ENCODE data around the gene XG. TPM values are rescaled to one million over a fixed set of nuclear protein-coding genes. Genes with fewer than 3 reads are reported as not detected.
"Not testable (repeated sequence)": the region's sequence is repeated elsewhere in the genome, so short reads cannot be mapped to it uniquely, and the experiment has no call there.

Gene XG
- total RNA-seq, 1 donor from 2014 or later: 3.1 TPM

- Histone ChIP-seq H3K27me3 (ENCODE audit: control insufficient read depth in 3 of 3, insufficient read depth in 3 of 3, low read length in 3 of 3) (no peaks in the 10 kb centered on the region), H3K4me1 (ENCODE audit: control insufficient read depth in 3 of 3, insufficient read depth in 3 of 3, low read length in 3 of 3) (no peaks in the 10 kb centered on the region), H3K36me3 (ENCODE audit: control insufficient read depth in 3 of 3, insufficient read depth in 3 of 3, low read length in 3 of 3) (no peaks in the 10 kb centered on the region), H3K9me3 (ENCODE audit: control insufficient read depth in 3 of 3, low read length in 3 of 3) (no peaks in the 10 kb centered on the region), H3K4me3 (ENCODE audit: low read length in 3 of 3) (no peak overlapping the region), H3K9ac (ENCODE audit: low read depth in 1 of 3, low read length in 3 of 3) (no peak overlapping the region), H3K27ac (ENCODE audit: low read depth, low read length) (no peak overlapping the region)
These were observed 37.1 kb downstream of the XG start for GRCh38 chrX:2788980-2789379.

DNA sequence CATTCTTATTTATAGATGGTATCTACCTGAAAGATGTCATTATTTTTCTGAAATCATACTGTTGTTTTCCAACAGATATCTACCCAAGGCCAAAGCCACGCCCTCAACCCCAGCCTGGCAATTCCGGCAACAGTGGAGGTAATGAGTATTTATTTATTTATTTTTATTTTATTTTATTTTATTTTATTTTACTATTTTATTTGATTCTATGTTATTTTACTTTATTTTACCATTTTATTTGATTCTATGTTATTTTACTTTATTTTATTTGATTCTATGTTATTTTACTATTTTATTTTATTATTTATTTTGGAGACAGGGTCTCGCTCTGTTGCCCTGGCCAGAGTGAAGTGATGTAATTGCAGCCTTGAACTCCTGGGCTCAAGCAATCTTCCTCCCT lies 37.7 kb downstream of the XG start:
- H3K27me3 ChIP-seq (ENCODE audit: control insufficient read depth in 3 of 3, insufficient read depth in 3 of 3, low read length in 3 of 3): no peaks in the 10 kb centered on the region
- no peaks in the 10 kb centered on the region for H3K36me3 ChIP-seq (ENCODE audit: control insufficient read depth in 3 of 3, insufficient read depth in 3 of 3, low read length in 3 of 3)
- H3K27ac ChIP-seq (ENCODE audit: low read depth, low read length): no peak overlapping the region
- H3K9ac ChIP-seq (ENCODE audit: low read depth in 1 of 3, low read length in 3 of 3): no peak overlapping the region
- H3K4me3 ChIP-seq (ENCODE audit: low read length in 3 of 3): no peak overlapping the region
- no peaks in the 10 kb centered on the region for H3K4me1 ChIP-seq (ENCODE audit: control insufficient read depth in 3 of 3, insufficient read depth in 3 of 3, low read length in 3 of 3)
- no peaks in the 10 kb centered on the region for H3K9me3 ChIP-seq (ENCODE audit: control insufficient read depth in 3 of 3, low read length in 3 of 3)

DNA sequence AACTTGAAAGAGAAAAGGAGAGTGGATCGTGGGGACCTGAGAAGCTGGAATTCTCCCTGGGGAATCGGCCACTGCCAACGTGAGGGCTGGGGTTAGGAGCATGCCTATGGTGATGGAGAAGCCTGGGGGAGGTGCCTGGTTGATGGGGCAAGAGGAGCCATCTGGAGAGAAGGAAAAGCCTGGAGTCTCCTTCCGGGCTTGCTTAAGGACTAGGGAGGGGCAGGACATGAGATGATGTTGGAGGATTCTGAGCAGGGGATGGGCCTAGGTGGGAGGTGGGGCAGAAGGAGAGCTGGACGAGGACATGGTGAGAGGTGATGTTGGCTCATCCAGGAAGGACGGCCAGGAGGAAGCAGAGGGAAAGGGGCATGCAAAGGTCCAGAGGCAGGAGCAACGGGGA lies 41.9 kb downstream of the XG start:
- Histone ChIP-seq H3K36me3 (ENCODE audit: control insufficient read depth in 3 of 3, insufficient read depth in 3 of 3, low read length in 3 of 3) (no peaks in the 10 kb centered on the region), H3K9ac (ENCODE audit: low read depth in 1 of 3, low read length in 3 of 3) (no peak overlapping the region), H3K4me3 (ENCODE audit: low read length in 3 of 3) (no peak overlapping the region), H3K27me3 (ENCODE audit: control insufficient read depth in 3 of 3, insufficient read depth in 3 of 3, low read length in 3 of 3) (no peaks in the 10 kb centered on the region), H3K4me1 (ENCODE audit: control insufficient read depth in 3 of 3, insufficient read depth in 3 of 3, low read length in 3 of 3) (no peaks in the 10 kb centered on the region), H3K27ac (ENCODE audit: low read depth, low read length) (no peak overlapping the region), H3K9me3 (ENCODE audit: control insufficient read depth in 3 of 3, low read length in 3 of 3) (no peaks in the 10 kb centered on the region)

- H3K9me3 ChIP-seq (ENCODE audit: control insufficient read depth in 3 of 3, low read length in 3 of 3): no peaks in the 10 kb centered on the region
- no peak overlapping the region for H3K4me3 ChIP-seq (ENCODE audit: low read length in 3 of 3)
- no peak overlapping the region for H3K27ac ChIP-seq (ENCODE audit: low read depth, low read length)
- H3K36me3 ChIP-seq (ENCODE audit: control insufficient read depth in 3 of 3, insufficient read depth in 3 of 3, low read length in 3 of 3): no peaks in the 10 kb centered on the region
- no peaks in the 10 kb centered on the region for H3K27me3 ChIP-seq (ENCODE audit: control insufficient read depth in 3 of 3, insufficient read depth in 3 of 3, low read length in 3 of 3)
- H3K9ac ChIP-seq (ENCODE audit: low read depth in 1 of 3, low read length in 3 of 3): no peak overlapping the region
- no peaks in the 10 kb centered on the region for H3K4me1 ChIP-seq (ENCODE audit: control insufficient read depth in 3 of 3, insufficient read depth in 3 of 3, low read length in 3 of 3)
These were observed 42.5 kb downstream of the XG start for GRCh38 chrX:2794336-2794735.

DNA sequence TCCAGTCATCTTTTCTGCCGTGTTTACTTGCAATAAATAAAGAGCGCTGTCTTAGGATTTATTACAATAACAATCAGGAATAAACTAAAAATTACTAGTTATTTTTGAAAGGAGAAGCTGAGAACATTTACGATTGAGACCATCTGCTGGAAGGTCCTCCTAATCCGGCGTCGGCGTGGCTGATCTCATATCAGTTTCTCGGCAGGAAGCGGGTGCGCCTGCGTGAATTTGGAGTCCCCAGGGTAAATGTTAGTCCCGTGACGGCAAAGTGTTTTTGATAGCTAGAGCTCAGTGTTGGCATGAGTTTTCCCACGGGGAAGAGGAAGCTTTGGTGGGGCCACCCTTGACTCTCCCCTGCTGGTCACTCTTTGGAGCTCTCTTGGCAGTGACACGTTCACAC lies 45.0 kb downstream of the XG start:
- H3K27ac ChIP-seq (ENCODE audit: low read depth, low read length); H3K27me3 ChIP-seq (ENCODE audit: control insufficient read depth in 3 of 3, insufficient read depth in 3 of 3, low read length in 3 of 3); H3K9me3 ChIP-seq (ENCODE audit: control insufficient read depth in 3 of 3, low read length in 3 of 3); H3K36me3 ChIP-seq (ENCODE audit: control insufficient read depth in 3 of 3, insufficient read depth in 3 of 3, low read length in 3 of 3); H3K9ac ChIP-seq (ENCODE audit: low read depth in 1 of 3, low read length in 3 of 3); H3K4me1 ChIP-seq (ENCODE audit: control insufficient read depth in 3 of 3, insufficient read depth in 3 of 3, low read length in 3 of 3); H3K4me3 ChIP-seq (ENCODE audit: low read length in 3 of 3): not testable (repeated sequence)

DNA sequence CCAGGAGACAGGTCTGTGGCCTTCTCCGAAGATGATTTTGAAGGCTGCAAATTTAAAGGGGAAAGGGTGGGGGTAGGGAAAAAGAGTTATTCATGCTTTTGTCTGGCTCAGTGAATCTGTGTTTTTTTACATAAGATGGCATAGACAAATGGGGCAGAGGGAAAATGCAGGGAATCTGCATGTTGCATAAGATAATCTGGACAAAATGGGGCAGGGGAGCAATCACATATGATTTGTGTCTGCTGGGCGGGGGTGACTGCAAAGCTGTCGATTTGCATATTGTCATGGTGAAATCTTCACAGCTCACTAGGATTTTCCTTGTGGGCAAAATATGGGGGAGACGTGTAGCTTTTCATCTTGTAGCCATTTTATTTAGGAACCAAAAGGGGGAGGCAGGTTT lies 47.5 kb downstream of the XG start:
- H3K27me3 ChIP-seq (ENCODE audit: control insufficient read depth in 3 of 3, insufficient read depth in 3 of 3, low read length in 3 of 3): no peaks in the 10 kb centered on the region
- H3K9me3 ChIP-seq (ENCODE audit: control insufficient read depth in 3 of 3, low read length in 3 of 3): no peaks in the 10 kb centered on the region
- no peak overlapping the region for H3K27ac ChIP-seq (ENCODE audit: low read depth, low read length)
- no peak overlapping the region for H3K4me3 ChIP-seq (ENCODE audit: low read length in 3 of 3)
- no peak overlapping the region for H3K9ac ChIP-seq (ENCODE audit: low read depth in 1 of 3, low read length in 3 of 3)
- no peaks in the 10 kb centered on the region for H3K4me1 ChIP-seq (ENCODE audit: control insufficient read depth in 3 of 3, insufficient read depth in 3 of 3, low read length in 3 of 3)
- H3K36me3 ChIP-seq (ENCODE audit: control insufficient read depth in 3 of 3, insufficient read depth in 3 of 3, low read length in 3 of 3): no peaks in the 10 kb centered on the region

- H3K9me3 ChIP-seq (ENCODE audit: control insufficient read depth in 3 of 3, low read length in 3 of 3); H3K27ac ChIP-seq (ENCODE audit: low read depth, low read length); H3K4me1 ChIP-seq (ENCODE audit: control insufficient read depth in 3 of 3, insufficient read depth in 3 of 3, low read length in 3 of 3); H3K36me3 ChIP-seq (ENCODE audit: control insufficient read depth in 3 of 3, insufficient read depth in 3 of 3, low read length in 3 of 3); H3K27me3 ChIP-seq (ENCODE audit: control insufficient read depth in 3 of 3, insufficient read depth in 3 of 3, low read length in 3 of 3); H3K9ac ChIP-seq (ENCODE audit: low read depth in 1 of 3, low read length in 3 of 3); H3K4me3 ChIP-seq (ENCODE audit: low read length in 3 of 3): not testable (repeated sequence)
These were observed 48.1 kb downstream of the XG start for GRCh38 chrX:2799980-2800379.

GRCh38 chrX:2801223-2801622 lies 49.4 kb downstream of the XG start:
- Histone ChIP-seq H3K27me3 (ENCODE audit: control insufficient read depth in 3 of 3, insufficient read depth in 3 of 3, low read length in 3 of 3) (no peaks in the 10 kb centered on the region), H3K9ac (ENCODE audit: low read depth in 1 of 3, low read length in 3 of 3) (no peak overlapping the region), H3K4me3 (ENCODE audit: low read length in 3 of 3) (no peak overlapping the region), H3K9me3 (ENCODE audit: control insufficient read depth in 3 of 3, low read length in 3 of 3) (no peaks in the 10 kb centered on the region), H3K4me1 (ENCODE audit: control insufficient read depth in 3 of 3, insufficient read depth in 3 of 3, low read length in 3 of 3) (no peaks in the 10 kb centered on the region), H3K36me3 (ENCODE audit: control insufficient read depth in 3 of 3, insufficient read depth in 3 of 3, low read length in 3 of 3) (no peaks in the 10 kb centered on the region), H3K27ac (ENCODE audit: low read depth, low read length) (no peak overlapping the region)

DNA sequence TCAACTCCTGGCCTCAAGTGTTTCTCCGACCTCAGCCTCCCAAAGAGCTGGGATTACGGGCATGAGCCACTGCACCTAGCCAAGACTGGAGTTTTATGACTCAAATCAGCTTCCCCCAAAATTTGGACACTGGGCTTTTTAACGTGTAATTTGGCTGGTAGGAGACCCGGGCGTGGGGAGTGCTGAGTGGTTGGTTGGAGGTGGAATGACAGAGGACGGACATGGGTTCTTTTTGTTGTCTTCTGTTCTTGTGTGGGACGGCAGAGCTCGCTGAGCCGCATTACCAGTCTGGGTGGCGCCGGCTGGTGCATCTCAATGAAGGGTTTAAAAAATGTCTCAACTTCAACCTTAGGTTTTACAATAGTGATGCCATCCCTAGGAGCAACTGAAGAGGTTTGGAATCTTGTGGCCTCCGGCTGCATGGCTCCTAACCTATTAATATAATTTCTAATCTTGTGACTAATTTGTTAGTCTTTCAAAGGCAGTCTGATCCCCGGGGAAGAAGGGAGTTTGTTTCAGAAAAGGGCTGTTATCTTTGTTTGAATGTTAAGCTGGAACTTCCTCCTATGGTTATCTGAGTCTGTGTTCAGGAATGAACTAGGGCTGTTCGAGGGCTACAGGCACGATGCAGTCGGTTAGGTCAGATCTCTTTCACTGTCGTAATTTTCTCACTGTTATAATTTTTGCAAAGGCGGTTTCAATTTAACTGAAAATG lies 50.7 kb downstream of the XG start:
- H3K27ac ChIP-seq (ENCODE audit: low read depth, low read length); H3K9me3 ChIP-seq (ENCODE audit: control insufficient read depth in 3 of 3, low read length in 3 of 3); H3K4me1 ChIP-seq (ENCODE audit: control insufficient read depth in 3 of 3, insufficient read depth in 3 of 3, low read length in 3 of 3); H3K27me3 ChIP-seq (ENCODE audit: control insufficient read depth in 3 of 3, insufficient read depth in 3 of 3, low read length in 3 of 3); H3K36me3 ChIP-seq (ENCODE audit: control insufficient read depth in 3 of 3, insufficient read depth in 3 of 3, low read length in 3 of 3); H3K4me3 ChIP-seq (ENCODE audit: low read length in 3 of 3); H3K9ac ChIP-seq (ENCODE audit: low read depth in 1 of 3, low read length in 3 of 3): not testable (repeated sequence)

- not testable (repeated sequence) for H3K36me3 ChIP-seq (ENCODE audit: control insufficient read depth in 3 of 3, insufficient read depth in 3 of 3, low read length in 3 of 3); H3K9me3 ChIP-seq (ENCODE audit: control insufficient read depth in 3 of 3, low read length in 3 of 3); H3K27me3 ChIP-seq (ENCODE audit: control insufficient read depth in 3 of 3, insufficient read depth in 3 of 3, low read length in 3 of 3); H3K4me1 ChIP-seq (ENCODE audit: control insufficient read depth in 3 of 3, insufficient read depth in 3 of 3, low read length in 3 of 3); H3K4me3 ChIP-seq (ENCODE audit: low read length in 3 of 3); H3K9ac ChIP-seq (ENCODE audit: low read depth in 1 of 3, low read length in 3 of 3); H3K27ac ChIP-seq (ENCODE audit: low read depth, low read length)
These were observed 51.6 kb downstream of the XG start for GRCh38 chrX:2803486-2803885.
